Limb (tissue), 2 donors: ENCODE measurements around the gene TP53I13.

Experiments used
- DNase-seq, 2 donors: peaks; one replicate each; pipeline ENCODE4 v3.0.0-alpha.2; 2016; ENCODE audit errors: extremely low spot score in 2 of 2

Gene TP53I13

DNA sequence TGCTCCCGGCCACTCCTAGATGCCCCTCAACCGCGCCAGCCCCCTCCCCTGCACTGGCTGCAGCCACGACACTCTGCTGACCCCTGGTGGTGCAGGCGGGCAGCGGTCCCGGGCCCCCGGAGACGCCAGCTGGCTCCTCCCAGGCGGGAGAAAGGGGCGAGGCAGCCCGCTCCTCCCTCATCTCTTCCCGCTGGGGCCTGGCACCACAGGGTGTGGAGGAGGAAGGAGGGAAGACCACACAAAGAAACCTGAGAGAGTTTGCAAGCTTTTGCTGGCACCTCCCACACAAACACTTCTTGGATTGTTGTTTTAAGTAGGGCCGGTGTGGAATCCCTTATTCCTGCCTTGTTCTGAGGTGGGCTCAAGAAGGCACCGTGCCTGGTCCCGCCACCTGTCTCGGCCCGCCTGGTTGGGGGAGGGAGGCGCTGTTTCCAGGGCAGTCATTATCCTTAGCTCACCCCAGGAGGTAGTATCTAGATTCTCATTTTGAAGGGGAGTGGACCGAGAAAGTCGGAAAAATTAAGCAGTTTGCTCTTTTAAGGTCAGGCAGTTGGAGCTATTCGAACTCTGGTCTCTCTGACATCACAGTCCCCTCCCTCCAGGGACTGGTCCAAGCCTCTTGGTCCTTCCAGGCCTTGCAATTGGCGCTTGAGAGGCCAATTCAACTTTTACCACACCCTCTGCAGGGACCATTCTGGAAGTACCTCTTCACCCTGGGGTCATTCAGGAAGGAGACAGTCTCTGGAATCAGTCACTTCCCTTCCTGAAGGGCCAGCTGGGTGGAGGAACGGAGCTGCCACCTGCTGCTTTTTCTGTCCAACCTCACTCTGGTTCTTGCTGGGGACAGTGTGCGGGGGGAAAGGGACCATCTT lies 23.5 kb downstream of the TP53I13 start:
- peak; percentile 92 to 97 for DNase-seq

DNA sequence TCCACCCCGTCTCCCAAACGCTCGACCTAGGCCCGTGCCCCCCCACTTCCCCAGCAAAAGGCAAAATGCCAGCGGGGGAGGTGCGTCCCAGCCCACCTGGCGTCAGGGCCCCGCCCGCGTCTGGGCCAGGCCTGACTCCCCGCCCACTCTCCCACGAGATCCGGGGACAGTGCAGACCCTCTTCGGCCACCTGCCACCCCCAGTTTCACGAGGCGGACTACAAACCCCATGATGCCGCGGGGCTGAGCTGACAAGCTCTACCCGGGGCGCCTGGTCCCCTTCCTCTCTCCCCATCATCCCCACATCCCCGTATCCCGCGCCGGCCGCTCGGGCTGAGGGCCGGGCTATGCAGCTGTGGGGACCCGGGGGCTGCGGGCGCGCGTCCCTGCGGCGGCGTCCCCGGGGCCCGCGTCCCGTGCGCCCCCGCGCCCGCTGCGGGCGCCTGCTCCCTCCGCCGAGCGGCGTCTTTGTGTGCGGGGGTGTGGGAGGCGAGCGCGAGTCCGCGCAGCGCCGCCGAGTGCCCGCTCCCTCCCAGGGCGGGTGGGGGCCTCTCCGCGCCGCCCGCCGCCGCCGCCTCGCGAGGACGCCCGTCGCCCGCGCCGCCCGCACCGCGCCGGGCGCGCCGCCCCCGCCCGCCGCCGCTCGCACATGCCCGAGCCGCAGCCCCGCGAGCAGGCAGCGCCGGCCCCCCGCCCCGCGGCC lies 24.5 kb downstream of the TP53I13 start, which contains the start of gene ANKRD13B:
Gene ANKRD13B, plus strand, starts transcription at position 283 of the 702 bp plus-strand sequence. CDS start 490 bp downstream, outside the sequence.
- peak in 1 of 2 donors; percentile 81 for DNase-seq

DNA sequence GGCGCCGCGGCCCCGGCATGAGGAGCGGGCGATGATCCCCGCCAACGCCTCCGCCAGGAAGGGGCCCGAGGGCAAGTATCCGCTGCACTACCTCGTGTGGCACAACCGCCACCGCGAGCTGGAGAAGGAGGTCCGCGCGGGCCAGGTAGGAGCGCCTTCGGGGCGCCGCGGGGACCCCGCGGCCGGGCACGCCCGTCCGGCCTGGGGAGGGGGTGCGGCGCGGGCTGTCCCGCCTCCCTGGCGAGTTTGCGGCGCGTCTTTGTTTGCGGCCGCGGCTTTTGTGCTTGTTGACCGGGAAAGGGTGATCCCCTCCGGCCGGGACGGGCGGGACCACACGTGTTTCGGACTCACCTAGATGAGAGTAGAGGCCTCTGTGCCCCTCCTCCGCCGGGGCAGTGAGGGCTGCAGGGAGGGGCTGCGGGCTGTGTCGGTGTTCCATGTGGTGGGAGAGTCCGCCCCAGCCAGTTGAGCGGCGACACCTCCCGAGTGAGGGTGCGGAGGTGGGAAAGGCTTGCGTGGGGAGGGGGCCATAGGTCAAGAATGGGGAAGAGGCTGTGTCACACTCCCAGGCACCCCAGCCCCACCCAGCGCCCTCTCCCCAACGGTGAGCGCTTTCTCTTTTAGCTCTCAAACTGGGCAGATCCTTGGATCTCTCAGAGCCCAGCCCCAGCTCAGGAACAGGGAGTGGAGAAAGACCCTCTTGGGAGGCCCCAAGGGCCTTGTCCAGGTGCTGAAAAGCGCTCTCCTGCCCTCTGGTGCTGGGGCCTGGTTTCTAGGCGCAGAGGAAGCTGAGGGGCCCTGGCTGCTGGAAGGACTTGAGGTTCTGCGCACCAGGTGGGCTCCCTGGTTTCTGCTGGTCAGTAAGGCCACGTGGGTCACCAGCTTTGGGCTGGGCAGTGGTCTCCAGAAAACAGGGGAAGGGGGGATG lies 25.4 kb downstream of the TP53I13 start:
- no peak for DNase-seq

DNA sequence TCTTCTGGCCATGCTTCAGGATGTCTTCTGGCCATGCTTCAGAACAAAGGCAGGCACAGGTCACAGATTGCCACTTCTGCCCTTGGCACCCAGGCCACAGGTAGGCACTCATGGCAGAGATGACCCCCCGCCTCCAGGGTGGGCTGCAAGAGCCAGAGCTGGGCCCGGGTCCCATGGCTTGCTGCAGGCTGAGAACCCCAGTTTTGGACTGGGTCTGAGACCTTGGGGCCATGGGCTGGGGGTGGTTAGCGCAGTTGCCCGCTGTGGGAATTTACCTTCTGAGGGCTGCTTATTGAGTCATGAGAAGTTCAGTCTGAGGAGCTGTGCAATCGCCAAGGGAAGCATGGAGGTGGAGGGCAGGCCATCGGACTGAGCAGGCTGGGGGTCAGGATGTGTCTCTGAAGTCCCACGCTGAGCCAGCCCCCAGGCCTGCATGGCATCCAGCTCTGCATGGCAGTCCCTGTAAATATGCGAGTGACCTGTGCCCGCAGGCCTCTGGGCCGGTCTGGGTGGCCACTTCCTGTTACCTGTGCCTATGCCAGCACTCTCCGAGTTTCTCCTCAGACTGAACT lies 26.1 kb downstream of the TP53I13 start:
- DNase-seq = no peak

DNA sequence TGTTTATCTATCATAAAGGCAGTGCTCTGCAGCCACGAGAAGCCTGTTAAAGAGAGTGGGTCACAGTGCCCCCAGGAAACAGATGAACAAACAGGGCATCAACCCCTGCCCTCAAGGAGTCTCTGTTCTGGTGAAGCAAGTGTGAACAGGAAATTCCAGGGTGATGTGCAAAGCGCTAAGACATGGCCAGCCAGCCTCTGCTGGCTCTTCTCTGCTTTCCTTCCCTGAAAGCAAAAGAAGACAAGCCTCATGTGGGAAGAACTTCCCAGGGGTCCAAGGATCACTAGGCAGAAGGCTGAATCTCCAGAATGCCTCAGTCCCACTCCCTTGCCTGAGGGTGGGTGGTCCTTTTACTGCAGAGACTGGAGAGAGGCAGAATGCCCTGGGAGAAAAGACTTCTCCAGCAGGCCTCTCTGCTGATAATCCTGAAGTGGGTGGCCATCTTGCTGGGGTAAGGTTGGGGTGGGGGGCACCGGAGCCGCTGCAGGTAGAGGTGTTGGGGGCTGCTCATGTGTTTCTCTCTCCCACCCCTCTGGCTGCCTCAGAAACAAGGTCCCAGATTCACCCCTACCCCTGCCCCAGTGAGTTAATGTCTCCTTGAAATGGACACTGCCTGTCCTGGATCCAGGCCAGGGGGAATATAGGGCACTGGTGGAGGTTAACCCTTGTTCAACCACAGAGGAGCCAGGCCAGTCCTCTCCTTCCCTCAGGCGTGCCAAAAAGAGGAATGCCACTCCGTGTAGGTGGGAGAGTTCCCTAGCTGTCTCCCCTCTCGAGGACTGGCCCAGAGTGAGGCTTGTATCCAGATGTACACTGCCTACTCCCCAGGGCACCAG lies 26.8 kb downstream of the TP53I13 start:
- DNase-seq = no peak

DNA sequence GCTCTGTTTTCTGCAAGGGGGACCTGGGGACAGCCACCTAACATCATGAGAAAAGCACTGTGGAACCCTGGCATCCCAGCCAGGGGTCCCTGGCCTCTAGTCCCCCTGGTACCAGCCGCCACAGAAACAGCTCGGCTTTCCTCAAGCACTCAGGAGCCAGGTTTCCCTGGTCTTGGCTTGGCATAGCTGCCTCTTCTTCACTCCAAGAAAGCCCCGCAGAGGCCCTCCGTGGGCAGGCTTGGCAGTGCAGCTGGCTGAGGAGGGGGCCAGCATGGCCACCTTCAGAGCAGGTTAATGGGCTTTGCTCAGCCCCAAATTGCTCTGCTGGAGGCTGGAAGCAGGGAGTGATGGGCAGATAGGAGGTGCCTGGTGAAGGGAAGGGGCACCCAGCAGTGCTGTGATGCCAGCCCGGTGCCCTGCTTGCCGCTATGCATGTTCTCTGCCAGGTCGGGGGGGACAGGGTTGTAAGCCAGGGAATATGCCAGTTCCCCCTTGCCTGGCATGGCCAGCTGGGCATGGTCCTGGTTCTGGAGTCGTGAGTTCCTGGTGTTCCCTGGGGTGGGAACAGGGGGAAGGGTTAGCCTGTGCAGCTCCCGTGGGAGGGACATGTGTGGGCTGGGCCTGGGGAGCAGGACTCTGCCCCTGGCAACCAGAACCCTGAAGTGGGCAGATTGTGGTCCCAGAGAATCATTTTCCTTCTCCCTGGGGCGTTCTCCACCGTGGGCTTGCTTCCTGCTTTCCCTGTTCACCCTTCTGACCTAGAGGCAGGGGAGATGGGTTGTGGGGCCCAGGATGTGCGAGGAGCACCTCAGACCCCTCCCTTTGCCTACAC lies 27.7 kb downstream of the TP53I13 start:
- DNase-seq = no peak

DNA sequence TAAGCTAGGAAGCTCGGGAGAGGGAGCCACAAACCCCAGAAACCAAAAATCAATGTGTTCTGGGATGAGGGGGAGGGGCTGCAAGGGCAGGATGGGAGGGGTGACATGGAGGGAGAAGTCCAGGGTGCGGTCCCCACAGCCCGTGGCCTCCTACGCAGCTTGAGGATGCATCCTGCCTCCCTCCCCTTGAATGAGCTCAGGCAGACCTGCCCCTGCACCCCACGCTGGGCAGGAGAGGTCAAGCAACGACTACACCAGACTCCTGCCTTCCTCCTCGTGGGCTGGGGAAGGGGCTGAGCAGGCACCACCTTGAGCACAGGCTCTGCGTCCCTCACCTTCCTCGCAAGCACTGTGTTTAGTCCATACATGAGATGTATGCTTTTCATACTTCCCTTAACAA lies 28.3 kb downstream of the TP53I13 start:
- no peak for DNase-seq

DNA sequence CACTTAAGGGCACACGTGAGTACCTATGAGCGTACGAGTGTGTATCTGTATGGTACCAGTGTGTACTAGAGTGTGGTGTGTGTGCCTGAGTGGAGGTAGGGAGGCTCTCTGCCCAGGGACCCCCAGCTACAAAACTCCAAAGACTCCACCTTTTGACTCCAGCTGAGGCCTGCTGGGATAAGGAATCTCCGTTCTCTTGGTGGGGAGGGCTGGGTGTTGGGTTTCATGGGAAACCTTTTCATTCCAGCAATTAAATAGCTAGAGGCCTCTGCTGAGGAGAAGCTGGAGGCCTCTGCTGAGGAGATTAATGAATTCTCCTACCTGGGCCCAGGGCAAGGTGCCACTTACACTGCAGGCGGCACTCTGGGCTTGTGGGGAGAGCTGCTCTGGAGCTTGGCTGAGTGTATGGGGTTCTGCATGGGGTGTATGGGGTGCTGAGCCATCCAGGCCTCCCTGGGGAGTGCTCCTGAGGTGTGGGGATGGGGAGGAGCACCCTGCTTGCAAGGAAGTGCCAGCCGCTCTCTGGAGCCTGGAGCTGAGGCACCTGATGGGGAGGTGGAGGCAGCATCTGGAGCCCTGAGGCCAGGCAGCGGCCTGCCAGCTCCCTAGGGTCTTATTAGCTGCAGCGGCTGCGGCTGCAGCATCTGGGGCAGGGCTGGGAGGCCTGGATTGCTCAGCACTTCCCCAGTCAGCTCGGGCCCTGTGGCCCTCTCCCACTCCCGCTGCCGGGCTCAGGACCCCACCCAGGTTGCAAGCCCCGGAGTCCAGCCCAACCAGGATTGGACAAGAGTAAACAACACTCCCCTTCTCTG lies 29.1 kb downstream of the TP53I13 start:
- DNase-seq = no peak

DNA sequence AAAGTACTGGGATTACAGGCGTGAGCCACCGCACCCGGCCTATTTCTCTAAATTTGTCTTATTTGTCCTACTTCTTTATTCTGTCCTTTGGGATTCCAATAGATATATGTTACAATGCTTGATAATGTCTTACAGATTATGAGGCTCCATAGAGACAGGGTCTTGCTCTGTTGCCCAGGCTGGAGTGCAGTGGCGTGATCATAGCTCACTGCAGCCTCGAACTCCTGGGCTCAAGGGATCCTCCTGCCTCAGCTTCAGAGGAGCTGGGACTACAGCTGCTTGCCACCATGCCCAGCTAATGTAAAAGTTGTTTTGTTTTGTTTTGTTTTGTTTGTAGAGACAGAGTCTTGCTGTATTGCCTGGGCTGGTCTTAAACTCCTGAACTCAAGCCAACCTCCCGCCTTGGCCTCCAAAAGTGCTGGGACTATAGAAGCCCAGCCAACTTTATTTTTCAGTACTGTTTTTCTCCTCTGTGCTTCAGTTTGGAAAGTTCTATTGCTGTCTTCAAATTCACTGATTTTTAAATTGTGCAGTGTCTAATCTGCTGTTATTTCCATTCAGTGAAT lies 34.7 kb downstream of the TP53I13 start:
- no peak for DNase-seq

DNA sequence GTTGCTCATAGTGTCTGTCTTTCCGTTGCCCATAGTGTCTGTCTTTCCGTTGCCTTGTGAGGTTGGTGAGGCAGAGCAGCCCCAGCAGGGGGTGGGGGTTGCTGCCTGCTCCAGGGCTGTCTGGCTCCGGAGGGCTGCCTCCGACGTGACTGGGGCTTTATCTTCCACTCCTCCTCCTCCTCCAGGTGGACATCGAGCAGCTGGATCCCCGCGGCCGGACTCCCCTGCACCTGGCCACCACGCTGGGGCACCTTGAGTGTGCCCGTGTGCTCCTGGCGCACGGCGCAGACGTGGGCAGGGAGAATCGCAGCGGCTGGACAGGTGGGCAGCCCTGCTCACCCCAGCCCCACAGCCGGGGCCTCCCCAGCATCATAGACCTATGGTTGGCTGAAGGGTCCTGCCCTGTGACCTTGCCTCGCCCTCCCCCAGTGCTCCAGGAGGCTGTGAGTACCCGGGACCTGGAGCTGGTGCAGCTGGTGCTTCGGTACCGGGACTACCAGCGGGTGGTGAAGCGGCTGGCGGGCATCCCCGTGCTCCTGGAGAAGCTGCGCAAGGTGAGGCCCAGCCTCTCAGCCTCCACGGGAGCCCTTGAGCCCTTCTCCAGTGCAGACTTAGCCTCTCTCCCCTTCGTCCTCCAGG lies 39.2 kb downstream of the TP53I13 start:
- DNase-seq = no peak

DNA sequence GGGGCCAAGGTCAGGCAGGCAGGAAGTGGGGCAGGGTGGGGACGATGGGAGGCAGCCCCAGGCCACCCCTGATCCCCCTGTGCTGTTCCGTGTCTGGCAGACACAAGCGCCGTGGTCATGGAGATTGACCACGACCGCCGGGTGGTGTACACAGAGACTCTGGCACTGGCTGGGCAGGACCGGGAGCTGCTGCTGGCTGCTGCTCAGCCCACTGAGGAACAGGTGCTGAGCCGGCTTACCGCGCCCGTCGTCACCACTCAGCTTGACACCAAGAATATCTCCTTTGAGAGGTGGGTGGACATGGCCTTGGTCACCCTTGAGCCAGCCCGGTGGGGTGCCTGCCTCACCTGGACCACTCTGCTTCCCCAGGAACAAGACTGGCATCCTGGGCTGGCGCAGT lies 40.5 kb downstream of the TP53I13 start:
- no peak for DNase-seq

DNA sequence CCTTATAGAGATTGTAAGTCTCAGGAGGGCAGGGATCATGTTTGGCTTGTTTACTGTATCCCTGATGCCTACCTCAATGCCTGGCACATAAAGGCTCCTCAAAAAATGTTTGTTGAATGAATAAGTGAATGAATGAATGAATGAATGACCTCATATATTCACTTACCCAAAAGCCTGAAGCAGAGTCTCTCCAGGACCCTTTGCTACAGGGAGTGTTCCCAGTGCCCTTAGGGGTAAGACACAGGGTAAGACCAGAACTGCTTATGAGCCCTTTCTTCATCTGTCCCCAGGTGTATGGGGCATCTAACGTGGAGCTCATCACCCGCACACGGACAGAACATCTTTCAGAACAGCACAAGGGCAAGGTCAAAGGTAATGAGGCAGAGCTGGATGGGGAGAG lies 41.9 kb downstream of the TP53I13 start:
- no peak for DNase-seq

DNA sequence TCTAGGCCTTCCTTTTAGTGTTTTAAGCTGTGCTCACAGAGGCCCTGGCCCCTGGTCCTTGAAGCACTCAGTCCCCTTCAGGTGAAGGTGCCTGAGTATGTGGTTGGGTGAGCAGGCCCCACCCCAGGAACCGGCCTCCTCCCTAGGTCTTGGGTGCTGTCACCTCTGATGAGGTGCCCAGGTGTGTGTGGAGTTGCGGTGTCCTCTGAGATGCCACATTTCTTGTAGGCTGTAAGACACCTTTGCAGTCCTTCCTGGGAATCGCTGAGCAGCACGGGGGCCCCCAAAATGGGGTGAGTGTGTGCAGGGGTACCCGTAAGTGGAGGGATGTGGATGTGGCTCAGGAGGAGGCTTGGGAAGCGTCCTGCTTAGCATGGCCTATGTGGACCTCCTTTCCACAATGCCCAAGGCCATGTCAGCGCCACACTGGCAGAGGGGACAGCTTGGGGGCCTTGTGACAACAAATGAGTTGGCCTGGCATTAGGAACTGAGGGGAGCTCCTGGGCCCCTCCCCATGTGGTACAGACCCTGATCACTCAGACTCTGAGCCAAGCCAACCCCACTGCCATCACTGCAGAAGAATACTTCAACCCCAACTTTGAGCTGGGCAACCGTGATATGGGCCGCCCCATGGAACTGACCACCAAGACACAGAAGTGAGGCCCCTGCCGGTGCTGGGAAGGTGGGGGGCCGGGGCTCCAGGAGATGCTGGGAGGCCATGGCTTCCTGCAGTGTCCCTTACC lies 43.0 kb downstream of the TP53I13 start:
- no peak for DNase-seq

DNA sequence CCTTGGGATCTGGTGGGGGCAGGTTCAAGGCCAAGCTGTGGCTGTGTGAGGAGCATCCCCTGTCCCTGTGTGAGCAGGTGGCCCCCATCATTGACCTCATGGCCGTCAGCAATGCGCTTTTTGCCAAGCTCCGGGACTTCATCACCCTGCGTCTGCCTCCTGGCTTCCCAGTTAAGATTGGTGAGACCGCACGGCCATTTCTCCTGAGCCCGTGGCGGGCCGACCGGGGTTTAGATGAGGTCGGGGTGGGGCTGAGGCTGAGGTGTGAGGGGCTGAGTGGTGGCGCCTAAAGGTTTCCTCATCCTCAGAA lies 43.5 kb downstream of the TP53I13 start:
- no peak for DNase-seq

DNA sequence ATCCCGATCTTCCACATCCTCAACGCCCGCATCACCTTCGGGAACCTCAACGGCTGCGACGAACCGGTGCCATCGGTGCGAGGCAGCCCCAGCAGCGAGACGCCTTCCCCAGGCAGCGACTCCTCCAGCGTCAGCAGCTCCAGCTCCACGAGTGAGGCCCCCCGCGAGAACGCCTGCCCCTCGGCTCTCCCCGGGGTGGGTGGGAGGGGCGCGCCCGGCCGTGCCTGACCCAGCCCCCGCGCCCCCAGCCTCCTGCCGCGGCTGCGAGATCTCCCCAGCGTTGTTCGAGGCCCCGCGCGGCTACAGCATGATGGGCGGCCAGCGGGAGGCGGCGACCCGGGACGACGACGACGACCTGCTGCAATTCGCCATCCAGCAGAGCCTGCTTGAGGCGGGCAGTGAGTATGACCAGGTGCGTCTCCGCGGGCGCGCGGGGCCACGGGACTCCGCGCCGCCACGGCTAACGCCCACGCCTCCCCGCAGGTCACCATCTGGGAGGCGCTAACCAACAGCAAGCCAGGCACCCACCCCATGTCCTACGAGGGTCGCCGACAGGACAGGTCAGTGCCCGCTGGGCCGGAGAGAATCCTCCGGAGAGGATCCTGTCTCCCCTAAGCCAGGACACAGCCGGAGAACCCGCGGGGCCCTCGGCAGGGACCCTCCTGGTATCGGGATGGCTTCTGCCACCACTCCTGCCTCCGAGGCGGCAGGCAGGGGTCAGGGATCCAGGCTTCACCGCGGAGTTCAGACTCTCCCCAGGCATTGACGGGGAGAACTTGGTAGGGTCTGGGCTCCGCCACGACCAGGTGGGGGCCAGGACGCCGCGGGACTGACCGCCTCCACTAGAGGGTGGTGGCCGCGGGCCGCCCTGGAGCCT lies 44.1 kb downstream of the TP53I13 start:
- DNase-seq = peak in 1 of 2 donors; percentile 40

DNA sequence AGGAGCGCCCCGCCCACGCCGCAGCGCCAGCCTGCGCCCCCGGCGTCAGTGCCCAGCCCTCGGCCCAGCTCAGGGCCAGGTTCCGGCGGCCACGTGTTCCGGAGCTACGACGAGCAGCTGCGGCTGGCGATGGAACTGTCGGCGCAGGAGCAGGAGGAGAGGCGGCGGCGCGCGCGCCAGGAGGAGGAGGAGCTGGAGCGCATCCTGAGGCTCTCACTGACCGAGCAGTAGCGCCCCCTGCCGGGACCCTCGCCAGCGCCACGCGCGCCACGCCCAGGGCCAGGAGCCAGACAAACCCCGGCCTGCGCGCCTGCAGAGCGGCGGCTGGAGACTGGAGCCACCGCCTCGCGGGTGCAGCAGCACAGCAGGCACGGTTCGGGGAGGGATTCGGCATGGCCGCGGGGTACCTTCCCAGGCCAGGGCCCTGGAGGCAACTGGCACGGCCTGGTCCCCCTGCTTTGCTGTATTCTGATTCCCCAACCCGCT lies 44.9 kb downstream of the TP53I13 start:
- DNase-seq = peak; percentile 92 to 98
